MM.1S (cell line): ENCODE measurements around the gene RASL11B.

ENCODE experiments used
- EZH2 ChIP-seq: fragments of 300-600 bp; sonication (generic); optimal IDR thresholded peaks from 2 replicates; pipeline ENCODE3; 2017; ENCODE audit warnings: low read depth, mild to moderate bottlenecking, antibody characterized with exemption, low read length, mixed read lengths
- EZH2phosphoT487 ChIP-seq: fragments of 300-600 bp; sonication (generic); IDR thresholded peaks from 2 replicates; pipeline ENCODE4 v1.6.1; 2018; ENCODE audit warnings: antibody characterized with exemption, low read length
- TF ChIP-seq, protein P1 (sequence below): fragments of 300-600 bp; sonication (generic); IDR thresholded peaks from 2 replicates; pipeline ENCODE4 v1.5.1; 2016; ENCODE audit warnings: antibody characterized with exemption, low read length, mixed read lengths

DNA sequence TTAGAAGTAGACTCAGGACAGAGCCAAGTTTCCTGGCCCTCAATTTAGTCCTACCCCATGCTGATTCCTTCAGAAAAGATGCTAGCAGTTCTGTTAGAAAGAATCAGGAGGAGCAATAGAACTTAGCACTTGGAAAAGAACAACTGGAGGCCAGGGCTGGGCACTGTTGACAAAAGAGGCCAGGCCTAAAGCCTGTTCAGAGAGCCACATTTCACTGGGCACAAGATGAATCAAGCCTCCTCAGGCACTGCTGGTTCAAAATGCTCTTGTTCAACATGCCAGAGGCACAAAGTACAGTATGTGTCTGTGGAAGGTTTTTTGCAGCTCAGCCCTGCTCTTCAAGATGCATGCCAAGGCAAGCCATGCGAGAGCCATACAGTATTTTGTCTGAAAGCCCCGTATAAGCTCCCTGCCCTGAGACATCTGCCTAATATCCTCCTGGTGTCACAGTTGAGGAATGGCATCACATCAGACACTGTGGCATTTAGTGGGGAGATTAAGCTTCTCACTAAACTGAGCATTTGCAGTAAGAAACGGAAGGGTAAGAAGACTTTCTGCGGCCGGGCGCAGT lies 53.7 kb downstream of the RASL11B start:
- TF ChIP-seq, protein P1, sequence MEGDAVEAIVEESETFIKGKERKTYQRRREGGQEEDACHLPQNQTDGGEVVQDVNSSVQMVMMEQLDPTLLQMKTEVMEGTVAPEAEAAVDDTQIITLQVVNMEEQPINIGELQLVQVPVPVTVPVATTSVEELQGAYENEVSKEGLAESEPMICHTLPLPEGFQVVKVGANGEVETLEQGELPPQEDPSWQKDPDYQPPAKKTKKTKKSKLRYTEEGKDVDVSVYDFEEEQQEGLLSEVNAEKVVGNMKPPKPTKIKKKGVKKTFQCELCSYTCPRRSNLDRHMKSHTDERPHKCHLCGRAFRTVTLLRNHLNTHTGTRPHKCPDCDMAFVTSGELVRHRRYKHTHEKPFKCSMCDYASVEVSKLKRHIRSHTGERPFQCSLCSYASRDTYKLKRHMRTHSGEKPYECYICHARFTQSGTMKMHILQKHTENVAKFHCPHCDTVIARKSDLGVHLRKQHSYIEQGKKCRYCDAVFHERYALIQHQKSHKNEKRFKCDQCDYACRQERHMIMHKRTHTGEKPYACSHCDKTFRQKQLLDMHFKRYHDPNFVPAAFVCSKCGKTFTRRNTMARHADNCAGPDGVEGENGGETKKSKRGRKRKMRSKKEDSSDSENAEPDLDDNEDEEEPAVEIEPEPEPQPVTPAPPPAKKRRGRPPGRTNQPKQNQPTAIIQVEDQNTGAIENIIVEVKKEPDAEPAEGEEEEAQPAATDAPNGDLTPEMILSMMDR: no peak
- TF ChIP-seq EZH2phosphoT487 (no peak), EZH2 (no peak)
